Measurements from ENCODE around the gene BAZ2B.

GRCh38 chr2:159438284-159438683 lies 178.1 kb downstream of the BAZ2B start:
- TF ChIP-seq, protein P1, sequence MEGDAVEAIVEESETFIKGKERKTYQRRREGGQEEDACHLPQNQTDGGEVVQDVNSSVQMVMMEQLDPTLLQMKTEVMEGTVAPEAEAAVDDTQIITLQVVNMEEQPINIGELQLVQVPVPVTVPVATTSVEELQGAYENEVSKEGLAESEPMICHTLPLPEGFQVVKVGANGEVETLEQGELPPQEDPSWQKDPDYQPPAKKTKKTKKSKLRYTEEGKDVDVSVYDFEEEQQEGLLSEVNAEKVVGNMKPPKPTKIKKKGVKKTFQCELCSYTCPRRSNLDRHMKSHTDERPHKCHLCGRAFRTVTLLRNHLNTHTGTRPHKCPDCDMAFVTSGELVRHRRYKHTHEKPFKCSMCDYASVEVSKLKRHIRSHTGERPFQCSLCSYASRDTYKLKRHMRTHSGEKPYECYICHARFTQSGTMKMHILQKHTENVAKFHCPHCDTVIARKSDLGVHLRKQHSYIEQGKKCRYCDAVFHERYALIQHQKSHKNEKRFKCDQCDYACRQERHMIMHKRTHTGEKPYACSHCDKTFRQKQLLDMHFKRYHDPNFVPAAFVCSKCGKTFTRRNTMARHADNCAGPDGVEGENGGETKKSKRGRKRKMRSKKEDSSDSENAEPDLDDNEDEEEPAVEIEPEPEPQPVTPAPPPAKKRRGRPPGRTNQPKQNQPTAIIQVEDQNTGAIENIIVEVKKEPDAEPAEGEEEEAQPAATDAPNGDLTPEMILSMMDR (IDR thresholded peaks at IDR 0.05; ENCODE audit: extremely low read depth in 1 of 2, insufficient read depth in 1 of 2, low read depth in 1 of 2, low read length in 2 of 2) = no peak
- TF ChIP-seq EZH2 (IDR thresholded peaks at IDR 0.05; ENCODE audit: borderline replicate concordance, low read depth, low read length, severe bottlenecking) (no peak), MYC (IDR thresholded peaks at IDR 0.05; ENCODE audit: low read depth, low read length) (no peak), GATA2 (IDR thresholded peaks at IDR 0.05; ENCODE audit: insufficient read depth, insufficient read length, low read depth, low read length) (no peak), POLR2AphosphoS5 (IDR thresholded peaks at IDR 0.05; ENCODE audit: insufficient read depth, low read depth, low read length) (no peak), POLR2A (IDR thresholded peaks at IDR 0.05; ENCODE audit: low read depth, low read length) (no peak), JUN (IDR thresholded peaks at IDR 0.05; ENCODE audit: borderline replicate concordance, insufficient read depth, insufficient read length, low read depth) (no peak)

Data from endothelial cell of umbilical vein (primary cell).